Nephron (organoid): ENCODE measurements around the gene SNCG.
A peak's percentile ranks its signal among the peaks of the same experiment; 100 is the strongest.
"Not testable (repeated sequence)": the region's sequence is repeated elsewhere in the genome, so short reads cannot be mapped to it uniquely, and the experiment has no call there.

ENCODE experiments used
- H3K27ac Mint-ChIP-seq, 3 experiments: 2 replicates each; pipeline ENCODE4 v1.8.0; 2020; ENCODE audit warnings: mixed read lengths in 3 of 3, mild to moderate bottlenecking in 2 of 3, moderate library complexity in 1 of 3
- H3K27me3 Mint-ChIP-seq: 2 replicates; pipeline ENCODE4 v1.8.0; 2021; ENCODE audit warnings: low read depth, mild to moderate bottlenecking, moderate library complexity, mixed read lengths
- H3K36me3 Mint-ChIP-seq: 2 replicates; pipeline ENCODE4 v1.8.0; 2020; ENCODE audit warnings: low read depth, mixed read lengths
- H3K4me1 Mint-ChIP-seq: 2 replicates; pipeline ENCODE4 v1.8.0; 2020; ENCODE audit warnings: mixed read lengths
- H3K4me3 Mint-ChIP-seq, 3 experiments: 2 replicates each; pipeline ENCODE4 v1.8.0; 2020; ENCODE audit warnings: mild to moderate bottlenecking in 3 of 3, mixed read lengths in 3 of 3, moderate library complexity in 2 of 3
- H3K9me3 Mint-ChIP-seq: 2 replicates; pipeline ENCODE4 v1.8.0; 2020; ENCODE audit warnings: mixed read lengths
- CTCF ChIP-seq, 3 experiments: fragments of 200-600 bp; sonication (generic); IDR thresholded peaks; one replicate each; pipeline ENCODE4 v1.5.0; 2021; ENCODE audit warnings: antibody characterized with exemption in 3 of 3; ENCODE audit not compliant: unreplicated experiment in 3 of 3

SNCG gene

GRCh38 chr10:86950349-86950748, 8.1 kb upstream of the SNCG start:
- Mint-ChIP-seq H3K27me3 (peaks cover 7% of the 10 kb centered on the region), H3K4me1 (peaks cover 21% of the 10 kb centered on the region), H3K27ac (peak overlapping the region in 2 of 3 experiments; percentile 4 to 66), H3K9me3 (peaks cover 27% of the 10 kb centered on the region), H3K4me3 (no peak overlapping the region), H3K36me3 (peaks cover 9% of the 10 kb centered on the region)
- TF ChIP-seq CTCF (IDR thresholded peaks at IDR 0.05; ENCODE audit: unreplicated experiment in 3 of 3): no peak

GRCh38 chr10:86951184-86951761, 7.1 kb upstream of the SNCG start:
- H3K4me1 Mint-ChIP-seq: peaks cover 19% of the 10 kb centered on the region
- H3K4me3 Mint-ChIP-seq: no peak overlapping the region
- H3K27ac Mint-ChIP-seq: peak overlapping the region in 1 of 3 experiments; percentile 33
- TF ChIP-seq CTCF (IDR thresholded peaks at IDR 0.05; ENCODE audit: unreplicated experiment in 3 of 3): no peak
- peaks cover 27% of the 10 kb centered on the region for H3K9me3 Mint-ChIP-seq
- H3K36me3 Mint-ChIP-seq: peaks cover 9% of the 10 kb centered on the region
- H3K27me3 Mint-ChIP-seq: peaks cover 7% of the 10 kb centered on the region

GRCh38 chr10:86952106-86952505, 6.3 kb upstream of the SNCG start:
- Mint-ChIP-seq H3K27ac (peak overlapping the region; percentile 33 to 98 (median 69)), H3K4me1 (peaks cover 27% of the 10 kb centered on the region), H3K27me3 (peaks cover 7% of the 10 kb centered on the region), H3K4me3 (no peak overlapping the region), H3K36me3 (peaks cover 9% of the 10 kb centered on the region), H3K9me3 (peaks cover 27% of the 10 kb centered on the region)
- no peak for TF ChIP-seq CTCF (IDR thresholded peaks at IDR 0.05; ENCODE audit: unreplicated experiment in 3 of 3)

GRCh38 chr10:86952697-86953096, 5.7 kb upstream of the SNCG start:
- H3K27me3 Mint-ChIP-seq, H3K36me3 Mint-ChIP-seq, H3K4me3 Mint-ChIP-seq: not testable (repeated sequence)
- H3K4me1 Mint-ChIP-seq: peaks cover 32% of the 10 kb centered on the region
- H3K27ac Mint-ChIP-seq: peak overlapping the region in 1 of 3 experiments; percentile 98
- H3K9me3 Mint-ChIP-seq: peaks cover 27% of the 10 kb centered on the region

- TF ChIP-seq CTCF (IDR thresholded peaks at IDR 0.05; ENCODE audit: unreplicated experiment in 3 of 3): no peak
- peak overlapping the region; percentile 96 to 98 (median 98) for H3K27ac Mint-ChIP-seq
- peak overlapping the region; percentile 50 to 74 (median 53) for H3K4me3 Mint-ChIP-seq
- H3K9me3 Mint-ChIP-seq: peaks cover 20% of the 10 kb centered on the region
- H3K27me3 Mint-ChIP-seq: peaks cover 3% of the 10 kb centered on the region
- H3K36me3 Mint-ChIP-seq: peaks cover 9% of the 10 kb centered on the region
- peaks cover 38% of the 10 kb centered on the region for H3K4me1 Mint-ChIP-seq
Measured at GRCh38 chr10:86953747-86954680, 4.4 kb upstream of the SNCG start.

GRCh38 chr10:86954681-86955500, 3.5 kb upstream of the SNCG start:
- peaks cover 43% of the 10 kb centered on the region for H3K4me1 Mint-ChIP-seq

More at GRCh38 chr10:86954681-86955500, 3.5 kb upstream of the SNCG start:
- H3K27me3 Mint-ChIP-seq: peaks cover 3% of the 10 kb centered on the region
- peak overlapping the region; percentile 96 to 98 (median 98) for H3K27ac Mint-ChIP-seq
- H3K4me3 Mint-ChIP-seq: peak overlapping the region; percentile 50 to 74 (median 53)
- peaks cover 9% of the 10 kb centered on the region for H3K36me3 Mint-ChIP-seq
- H3K9me3 Mint-ChIP-seq: peaks cover 20% of the 10 kb centered on the region
- TF ChIP-seq CTCF (IDR thresholded peaks at IDR 0.05; ENCODE audit: unreplicated experiment in 3 of 3): no peak
